Endothelial cell (in vitro differentiated cells): ENCODE results near the gene LIPM. TPM values are rescaled to one million over a fixed set of nuclear protein-coding genes. Genes with fewer than 3 reads are reported as not detected.

ENCODE experiments used
- DNase-seq: peaks from one replicate; pipeline ENCODE4 v3.0.0; 2021; ENCODE audit warnings: low spot score
- H3K27ac Mint-ChIP-seq: one replicate; pipeline ENCODE4 v1.8.0; 2021; ENCODE audit warnings: mixed read lengths, inconsistent platforms; ENCODE audit not compliant: unreplicated experiment
- H3K27me3 Mint-ChIP-seq: one replicate; pipeline ENCODE4 v1.8.0; 2021; ENCODE audit warnings: mild to moderate bottlenecking, moderate library complexity, mixed read lengths, inconsistent platforms; ENCODE audit not compliant: unreplicated experiment
- H3K36me3 Mint-ChIP-seq: one replicate; pipeline ENCODE4 v1.8.0; 2021; ENCODE audit warnings: mild to moderate bottlenecking, low read depth, mixed read lengths, inconsistent platforms; ENCODE audit not compliant: unreplicated experiment
- H3K4me1 Mint-ChIP-seq: one replicate; pipeline ENCODE4 v1.8.0; 2021; ENCODE audit warnings: mild to moderate bottlenecking, mixed read lengths, inconsistent platforms; ENCODE audit not compliant: unreplicated experiment
- H3K4me3 Mint-ChIP-seq: one replicate; pipeline ENCODE4 v1.8.0; 2021; ENCODE audit warnings: mild to moderate bottlenecking, mixed read lengths, inconsistent platforms; ENCODE audit not compliant: unreplicated experiment
- H3K9me3 Mint-ChIP-seq: one replicate; pipeline ENCODE4 v1.8.0; 2021; ENCODE audit warnings: mixed read lengths, inconsistent platforms; ENCODE audit not compliant: unreplicated experiment
- CTCF ChIP-seq: fragments of 200-600 bp; sonication (generic); IDR thresholded peaks from one replicate; pipeline ENCODE4 v1.5.0; 2021; ENCODE audit warnings: antibody characterized with exemption; ENCODE audit not compliant: unreplicated experiment
- total RNA-seq: library from RNA; stranded (reverse); fragmentation: NEBNext Ultra II Directional; extraction: Animal tissue kit (Norgen Biotek cat#: 25700); gene quantifications from one replicate; pipeline ENCODE4 v1.2.1, GENCODE V29; 2021; ENCODE audit not compliant: unreplicated experiment

The LIPM gene
- total RNA-seq, 1 donor from 2014 or later = 0.31 TPM

- no peaks in the 10 kb centered on the region for H3K36me3 Mint-ChIP-seq
- H3K27ac Mint-ChIP-seq = no peak overlapping the region
- no peak for TF ChIP-seq CTCF
- no peak for DNase-seq
- no peaks in the 10 kb centered on the region for H3K27me3 Mint-ChIP-seq
- no peaks in the 10 kb centered on the region for H3K9me3 Mint-ChIP-seq
- H3K4me3 Mint-ChIP-seq = no peak overlapping the region
- no peaks in the 10 kb centered on the region for H3K4me1 Mint-ChIP-seq
These were observed 50.8 kb downstream of the LIPM start for GRCh38 chr10:88853155-88853881.

GRCh38 chr10:88854684-88855083 lies 52.2 kb downstream of the LIPM start:
- Mint-ChIP-seq H3K9me3 (no peaks in the 10 kb centered on the region), H3K36me3 (no peaks in the 10 kb centered on the region), H3K4me3 (no peak overlapping the region), H3K27ac (no peak overlapping the region), H3K27me3 (no peaks in the 10 kb centered on the region), H3K4me1 (no peaks in the 10 kb centered on the region)
- no peak for TF ChIP-seq CTCF
- DNase-seq = no peak

- Mint-ChIP-seq H3K9me3 (no peaks in the 10 kb centered on the region), H3K4me3 (no peak overlapping the region), H3K36me3 (no peaks in the 10 kb centered on the region), H3K27me3 (peaks cover 2% of the 10 kb centered on the region), H3K27ac (no peak overlapping the region), H3K4me1 (no peaks in the 10 kb centered on the region)
- no peak for DNase-seq
- TF ChIP-seq CTCF = no peak
These were observed 55.3 kb downstream of the LIPM start for GRCh38 chr10:88857831-88858230.

- no peak for DNase-seq
- no peaks in the 10 kb centered on the region for H3K9me3 Mint-ChIP-seq
- H3K4me1 Mint-ChIP-seq = no peaks in the 10 kb centered on the region
- H3K27ac Mint-ChIP-seq = no peak overlapping the region
- no peak for TF ChIP-seq CTCF
- H3K4me3 Mint-ChIP-seq = no peak overlapping the region
- no peaks in the 10 kb centered on the region for H3K36me3 Mint-ChIP-seq
- H3K27me3 Mint-ChIP-seq = peaks cover 3% of the 10 kb centered on the region
These were observed 56.0 kb downstream of the LIPM start for GRCh38 chr10:88858491-88858890.

- Mint-ChIP-seq H3K9me3 (no peaks in the 10 kb centered on the region), H3K36me3 (no peaks in the 10 kb centered on the region)
These were observed 58.5 kb downstream of the LIPM start for GRCh38 chr10:88861036-88861435.

More at GRCh38 chr10:88861036-88861435, 58.5 kb downstream of the LIPM start:
- Mint-ChIP-seq H3K4me3 (no peak overlapping the region), H3K27me3 (peaks cover 3% of the 10 kb centered on the region), H3K4me1 (no peaks in the 10 kb centered on the region), H3K27ac (no peak overlapping the region)
- no peak for TF ChIP-seq CTCF
- DNase-seq = no peak
